ENCODE results near the gene STAMBPL1. TPM values are rescaled to one million over a fixed set of nuclear protein-coding genes. Genes with fewer than 3 reads are reported as not detected.

Gene STAMBPL1
- total and polyA plus RNA-seq, 2 experiments from 2014 or later, result 4.5 to 20.0 TPM

DNA sequence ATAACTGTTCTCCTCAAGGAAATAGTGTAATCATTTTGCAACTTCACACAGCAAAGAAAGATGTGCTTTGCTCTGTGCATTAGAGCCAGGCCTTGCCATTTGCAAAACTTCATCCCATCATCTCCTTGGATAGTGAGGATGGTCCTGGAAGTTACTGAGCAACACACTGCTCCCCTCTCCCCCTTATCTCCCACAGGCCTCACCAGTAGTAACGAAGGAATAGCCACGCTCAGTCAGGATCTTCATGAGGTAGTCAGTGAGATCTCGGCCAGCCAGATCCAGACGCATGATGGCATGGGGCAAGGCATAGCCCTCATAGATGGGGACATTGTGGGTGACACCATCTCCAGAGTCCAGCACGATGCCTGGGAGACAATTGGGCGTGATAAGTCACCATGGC is 61.0 kb downstream of the STAMBPL1 start:
- Histone ChIP-seq H3K79me2 (no peaks in the 10 kb centered on the region), H3K4me2 (no peak overlapping the region), H3K9me2 (replicated peaks; ENCODE audit: insufficient read depth) (no peaks in the 10 kb centered on the region), H3K27ac (no peak overlapping the region), H3K4me3 (no peak overlapping the region), H3K36me3 (replicated peaks; ENCODE audit: insufficient read depth, low read depth) (no peaks in the 10 kb centered on the region), H3K9me3 (ENCODE audit: low read depth) (no peaks in the 10 kb centered on the region), H4K20me1 (ENCODE audit: insufficient read depth, poor library complexity, severe bottlenecking) (no peaks in the 10 kb centered on the region), H3K27me3 (no peaks in the 10 kb centered on the region), H3K4me1 (ENCODE audit: insufficient read depth) (no peaks in the 10 kb centered on the region), H2AFZ (no peak overlapping the region)
- WGBS (ENCODE audit: low lambda C conversion rate, missing lambda C conversion rate), result 96% methylated on average over 6 of the region's 6 CpGs
- no peak for TF ChIP-seq EZH2 (IDR thresholded peaks at IDR 0.05; ENCODE audit: borderline replicate concordance)
- TF ChIP-seq EZH2phosphoT487 (IDR thresholded peaks at IDR 0.05; ENCODE audit: low read depth, severe bottlenecking, unreplicated experiment), result no peak
- TF ChIP-seq, protein P1, sequence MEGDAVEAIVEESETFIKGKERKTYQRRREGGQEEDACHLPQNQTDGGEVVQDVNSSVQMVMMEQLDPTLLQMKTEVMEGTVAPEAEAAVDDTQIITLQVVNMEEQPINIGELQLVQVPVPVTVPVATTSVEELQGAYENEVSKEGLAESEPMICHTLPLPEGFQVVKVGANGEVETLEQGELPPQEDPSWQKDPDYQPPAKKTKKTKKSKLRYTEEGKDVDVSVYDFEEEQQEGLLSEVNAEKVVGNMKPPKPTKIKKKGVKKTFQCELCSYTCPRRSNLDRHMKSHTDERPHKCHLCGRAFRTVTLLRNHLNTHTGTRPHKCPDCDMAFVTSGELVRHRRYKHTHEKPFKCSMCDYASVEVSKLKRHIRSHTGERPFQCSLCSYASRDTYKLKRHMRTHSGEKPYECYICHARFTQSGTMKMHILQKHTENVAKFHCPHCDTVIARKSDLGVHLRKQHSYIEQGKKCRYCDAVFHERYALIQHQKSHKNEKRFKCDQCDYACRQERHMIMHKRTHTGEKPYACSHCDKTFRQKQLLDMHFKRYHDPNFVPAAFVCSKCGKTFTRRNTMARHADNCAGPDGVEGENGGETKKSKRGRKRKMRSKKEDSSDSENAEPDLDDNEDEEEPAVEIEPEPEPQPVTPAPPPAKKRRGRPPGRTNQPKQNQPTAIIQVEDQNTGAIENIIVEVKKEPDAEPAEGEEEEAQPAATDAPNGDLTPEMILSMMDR (IDR thresholded peaks at IDR 0.05; ENCODE audit: poor library complexity), result no peak
- DNase-seq (ENCODE audit: low spot score), result no peak

DNA sequence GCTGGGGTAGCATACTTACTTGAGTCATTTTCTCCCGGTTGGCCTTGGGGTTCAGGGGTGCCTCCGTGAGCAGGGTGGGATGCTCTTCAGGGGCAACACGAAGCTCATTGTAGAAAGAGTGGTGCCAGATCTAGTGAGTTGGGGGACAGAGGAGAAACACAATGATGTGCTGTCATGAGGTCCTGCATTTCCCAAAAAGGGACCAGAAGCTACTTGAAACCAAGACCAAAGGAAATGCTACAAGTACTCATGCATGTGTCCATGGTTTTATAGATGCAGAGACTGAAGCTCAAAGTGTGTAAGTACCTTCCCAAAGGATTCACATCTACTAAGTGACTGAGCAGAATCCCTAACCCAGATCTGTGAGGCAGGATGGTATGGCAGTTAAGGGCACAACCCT is 63.7 kb downstream of the STAMBPL1 start:
- Histone ChIP-seq H3K9me3 (ENCODE audit: low read depth) (no peaks in the 10 kb centered on the region), H3K27me3 (no peaks in the 10 kb centered on the region), H3K4me2 (no peak overlapping the region), H3K9me2 (replicated peaks; ENCODE audit: insufficient read depth) (no peaks in the 10 kb centered on the region), H4K20me1 (ENCODE audit: insufficient read depth, poor library complexity, severe bottlenecking) (no peaks in the 10 kb centered on the region), H3K27ac (no peak overlapping the region), H3K4me1 (ENCODE audit: insufficient read depth) (no peaks in the 10 kb centered on the region), H2AFZ (no peak overlapping the region), H3K36me3 (replicated peaks; ENCODE audit: insufficient read depth, low read depth) (no peaks in the 10 kb centered on the region), H3K79me2 (no peaks in the 10 kb centered on the region), H3K4me3 (no peak overlapping the region)
- no peak for DNase-seq (ENCODE audit: low spot score)
- WGBS (ENCODE audit: low lambda C conversion rate, missing lambda C conversion rate), result 96% methylated on average over 3 of the region's 3 CpGs
- TF ChIP-seq, protein P1 (IDR thresholded peaks at IDR 0.05; ENCODE audit: poor library complexity), result no peak
- TF ChIP-seq EZH2 (IDR thresholded peaks at IDR 0.05; ENCODE audit: borderline replicate concordance) (no peak), EZH2phosphoT487 (IDR thresholded peaks at IDR 0.05; ENCODE audit: low read depth, severe bottlenecking, unreplicated experiment) (no peak)

DNA sequence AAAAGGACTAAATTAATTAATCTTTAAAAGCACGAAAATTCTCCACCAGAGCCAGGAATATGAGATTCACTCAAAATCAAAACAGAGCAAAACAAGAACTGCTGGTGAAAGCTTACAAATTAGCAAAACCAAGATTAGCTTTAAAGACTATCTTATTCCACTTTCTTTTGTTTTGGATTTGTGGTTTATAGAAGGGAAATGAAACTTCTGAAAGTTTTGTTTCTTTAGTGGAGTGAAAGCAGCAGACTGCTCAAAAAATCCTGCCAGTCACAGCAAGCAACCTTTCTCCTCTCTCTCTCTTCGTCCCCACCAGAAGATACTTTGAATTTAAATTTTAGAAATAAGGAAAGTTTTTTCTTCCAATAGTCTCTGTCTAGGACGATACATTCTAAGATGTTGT is 64.8 kb downstream of the STAMBPL1 start:
- Histone ChIP-seq H3K4me1 (ENCODE audit: insufficient read depth) (no peaks in the 10 kb centered on the region), H3K9me3 (ENCODE audit: low read depth) (no peaks in the 10 kb centered on the region), H3K9me2 (replicated peaks; ENCODE audit: insufficient read depth) (no peaks in the 10 kb centered on the region), H3K27ac (no peak overlapping the region), H3K36me3 (replicated peaks; ENCODE audit: insufficient read depth, low read depth) (no peaks in the 10 kb centered on the region), H4K20me1 (ENCODE audit: insufficient read depth, poor library complexity, severe bottlenecking) (no peaks in the 10 kb centered on the region), H3K79me2 (no peaks in the 10 kb centered on the region), H2AFZ (no peak overlapping the region), H3K27me3 (no peaks in the 10 kb centered on the region), H3K4me3 (no peak overlapping the region), H3K4me2 (no peak overlapping the region)
- DNase-seq (ENCODE audit: low spot score), result no peak
- no peak for TF ChIP-seq EZH2phosphoT487 (IDR thresholded peaks at IDR 0.05; ENCODE audit: low read depth, severe bottlenecking, unreplicated experiment)
- TF ChIP-seq, protein P1 (IDR thresholded peaks at IDR 0.05; ENCODE audit: poor library complexity), result no peak
- TF ChIP-seq EZH2 (IDR thresholded peaks at IDR 0.05; ENCODE audit: borderline replicate concordance), result no peak
- 87% methylated on average over 3 of the region's 3 CpGs for WGBS (ENCODE audit: low lambda C conversion rate, missing lambda C conversion rate)

DNA sequence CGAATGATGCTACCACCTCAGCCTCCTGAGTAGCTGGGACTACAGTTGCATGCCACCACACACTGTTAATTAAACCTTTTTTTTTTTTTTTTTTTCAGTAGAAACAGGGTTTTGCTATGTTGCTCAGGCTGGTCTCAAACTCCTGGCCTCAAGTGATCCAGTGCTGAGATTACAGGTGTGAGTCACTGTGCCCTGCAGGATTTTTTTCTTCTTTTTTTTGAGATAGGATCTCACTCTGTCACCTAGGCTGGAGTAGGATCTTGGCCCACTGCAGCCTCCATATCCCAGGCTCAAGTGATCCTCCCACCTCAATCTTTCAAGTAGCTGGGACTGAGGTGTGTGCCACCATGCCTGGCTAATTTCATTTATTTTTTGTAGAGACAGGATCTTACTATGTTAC is 66.2 kb downstream of the STAMBPL1 start:
- Histone ChIP-seq H3K27ac (no peak overlapping the region), H3K9me2 (replicated peaks; ENCODE audit: insufficient read depth) (no peaks in the 10 kb centered on the region), H3K27me3 (no peaks in the 10 kb centered on the region), H3K4me2 (no peak overlapping the region), H4K20me1 (ENCODE audit: insufficient read depth, poor library complexity, severe bottlenecking) (no peaks in the 10 kb centered on the region), H2AFZ (no peak overlapping the region), H3K79me2 (no peaks in the 10 kb centered on the region), H3K4me1 (ENCODE audit: insufficient read depth) (peaks cover 14% of the 10 kb centered on the region), H3K9me3 (ENCODE audit: low read depth) (no peaks in the 10 kb centered on the region), H3K4me3 (no peak overlapping the region), H3K36me3 (replicated peaks; ENCODE audit: insufficient read depth, low read depth) (no peaks in the 10 kb centered on the region)
- TF ChIP-seq, protein P1 (IDR thresholded peaks at IDR 0.05; ENCODE audit: poor library complexity), result no peak
- TF ChIP-seq EZH2phosphoT487 (IDR thresholded peaks at IDR 0.05; ENCODE audit: low read depth, severe bottlenecking, unreplicated experiment), result no peak
- no peak for TF ChIP-seq EZH2 (IDR thresholded peaks at IDR 0.05; ENCODE audit: borderline replicate concordance)
- DNase-seq (ENCODE audit: low spot score), result no peak
- WGBS (ENCODE audit: low lambda C conversion rate, missing lambda C conversion rate), result 95% methylated on average over 1 of the region's 1 CpG
